GM12878 (cell line): Measurements from ENCODE around the gene VIPR1. TPM values are rescaled to one million over a fixed set of nuclear protein-coding genes. Genes with fewer than 3 reads are reported as not detected.

ENCODE experiments used
- ATAC-seq: fragments of 200-7000 bp; cut with Tn5 transposase; 3 replicates; pipeline ENCODE4 v1.9.1; 2020; ENCODE audit warnings: mild to moderate bottlenecking, moderate library complexity
- BruUV-seq: library from RNA; stranded (reverse); fragments of 400-500 nt; replicated peaks from 2 replicates; lab custom pipeline; 2021; lab: Mats Ljungman, UMichigan
- CTCF ChIA-PET: fragments of 300-600 bp; sonication (Branson Sonifier 250); formaldehyde crosslinking; extraction: SDS; loops from one replicate; lab custom pipeline; 2021; ENCODE audit warnings: inconsistent platforms; lab: Yijun Ruan, JAX
- POLR2A ChIA-PET: fragments of 350-600 bp; formaldehyde crosslinking; extraction: SDS; loops from one replicate; lab custom pipeline; 2021; ENCODE audit warnings: inconsistent platforms; lab: Charles Lee
- RAD21 ChIA-PET: fragments of 300-600 bp; sonication (Branson Sonifier 250); formaldehyde crosslinking; loops from one replicate; lab custom pipeline; 2023; ENCODE audit warnings: antibody characterized with exemption; ENCODE audit not compliant: unreplicated experiment; lab: Charles Lee
- SMC1A ChIA-PET: fragments of 300-600 bp; sonication (Branson Sonifier 250); formaldehyde crosslinking; loops from one replicate; lab custom pipeline; 2023; ENCODE audit not compliant: unreplicated experiment, uncharacterized antibody; lab: Charles Lee
- DNase-seq: peaks from one replicate; pipeline ENCODE4 v3.0.0-alpha.2; 2011; ENCODE audit warnings: low read depth, low spot score
- FAIRE-seq: peaks from 3 replicates; lab custom pipeline; 2011; peaks lifted over from hg19 to GRCh38; lab: Jason Lieb, UNC
- H2AFZ ChIP-seq: 2 replicates; pipeline ENCODE4 v1.6.0; 2011; ENCODE audit warnings: low read depth, low read length, control low read depth; ENCODE audit not compliant: control insufficient read depth
- H3K27ac ChIP-seq: 2 replicates; pipeline ENCODE4 v1.5.1; 2011; ENCODE audit warnings: control low read depth; ENCODE audit not compliant: control insufficient read depth, insufficient read depth
- H3K27me3 ChIP-seq, 2 experiments: replicated peaks in 1 of 2; 2 replicates each; pipeline versions ENCODE4 v1.6.0 to v1.6.1; 2011; ENCODE audit warnings: low read length in 1 of 2; ENCODE audit not compliant: control insufficient read depth in 2 of 2, insufficient read depth in 2 of 2
- H3K36me3 ChIP-seq, 2 experiments: 2 replicates each; pipeline ENCODE4 v1.5.1; 2011; ENCODE audit warnings: low read length in 1 of 2; ENCODE audit not compliant: control insufficient read depth in 2 of 2, insufficient read depth in 2 of 2
- H3K4me1 ChIP-seq: 2 replicates; pipeline ENCODE4 v1.6.1; 2011; ENCODE audit warnings: mild to moderate bottlenecking, low read length, moderate library complexity, mixed read lengths; ENCODE audit not compliant: control insufficient read depth, insufficient read depth
- H3K4me2 ChIP-seq: 2 replicates; pipeline ENCODE4 v1.6.0; 2011; ENCODE audit warnings: control low read depth; ENCODE audit not compliant: control insufficient read depth, insufficient read depth
- H3K4me3 ChIP-seq: fragments of 200-600 bp; sonication (generic); 2 replicates; pipeline ENCODE4 v1.5.1; 2016
- H3K79me2 ChIP-seq: 2 replicates; pipeline ENCODE4 v1.6.0; 2011; ENCODE audit warnings: low read length; ENCODE audit not compliant: control insufficient read depth, insufficient read depth
- H3K9ac ChIP-seq: 2 replicates; pipeline ENCODE4 v1.8.0; 2011; ENCODE audit warnings: low read length, control low read depth, mixed read lengths; ENCODE audit not compliant: control insufficient read depth, insufficient read depth
- H3K9me3 ChIP-seq: replicated peaks from 3 replicates; pipeline ENCODE4 v1.5.1; 2011; ENCODE audit warnings: mild to moderate bottlenecking, low read length; ENCODE audit not compliant: control insufficient read depth, insufficient read depth
- H4K20me1 ChIP-seq: 2 replicates; pipeline ENCODE4 v1.6.0; 2011; ENCODE audit not compliant: control insufficient read depth, insufficient read depth
- ASH2L ChIP-seq: fragments of 300-600, 200-600 bp; sonication (generic); IDR thresholded peaks from 2 replicates; pipeline ENCODE4 v1.6.1; 2017; ENCODE audit warnings: low read depth, mild to moderate bottlenecking, borderline replicate concordance
- BRCA1 ChIP-seq: IDR thresholded peaks from 2 replicates; pipeline ENCODE4 v1.6.1; 2011; ENCODE audit warnings: low read depth, low read length, improper control_type of control experiment
- HCFC1 ChIP-seq: fragments of 150-350 bp; IDR thresholded peaks from 2 replicates; pipeline ENCODE4 v1.6.1; 2014; ENCODE audit warnings: low read length
- TCF7 ChIP-seq: IDR thresholded peaks from 2 replicates; pipeline ENCODE4 v1.6.1; 2014; ENCODE audit warnings: antibody characterized with exemption, borderline replicate concordance
- WGBS: methylation state at CpG from one replicate; pipeline ENCODE4 v1.1.6; 2016; ENCODE audit warnings: low lambda C conversion rate; ENCODE audit not compliant: insufficient replicate concordance, insufficient coverage; ENCODE audit errors: missing lambda C conversion rate; 5-methylcytosine and 5-hydroxymethylcytosine counted together
- in situ Hi-C: fragments of 300-500 bp; cut with MboI; formaldehyde crosslinking; loops from 9 replicates; pipeline ENCODE4 v1.14.3; 2018; ENCODE audit warnings: mixed read lengths
- intact Hi-C: fragments of 100-400 bp; cut with micrococcal nuclease; formaldehyde crosslinking; loops from one replicate; pipeline ENCODE4 v1.14.2; 2022; ENCODE audit not compliant: unreplicated experiment
- polyA plus RNA-seq, 11 experiments: library from polyadenylated mRNA; depleted of rRNA in 4 of 11; unstranded in 6 of 11; stranded (reverse) in 5 of 11; fragments of >200 nt; fragmentation: Nextera tagmentation in 4 of 11; fragmentation: Illumina TruSeq in 1 of 11; extraction: Ambion mirVana in 4 of 11; extraction: Trizol in 1 of 11; gene quantifications; 1 replicate in 1 of 11; 2 replicates in 10 of 11; pipeline versions ENCODE4 v1.2.1 to v1.2.3, GENCODE V29; 2011 to 2016; ENCODE audit warnings: inconsistent platforms in 2 of 11, missing spikeins in 2 of 11, low read depth in 1 of 11
- total RNA-seq, 4 experiments: library from RNA; depleted of rRNA in 3 of 4; stranded (reverse); fragments of >200 nt in 3 of 4; fragmentation: Illumina TruSeq in 1 of 4; extraction: Trizol in 1 of 4; gene quantifications; 2 replicates each; pipeline versions ENCODE4 v1.2.1 to v1.2.3, GENCODE V29; 2013 to 2021
- TF ChIP-seq, protein P1 (sequence below): fragments of 450-650 bp; IDR thresholded peaks from 2 replicates; pipeline ENCODE4 v1.6.1; 2014; ENCODE audit warnings: mild to moderate bottlenecking
- TF ChIP-seq, protein P2 (sequence below): fragments of 150-350 bp; IDR thresholded peaks from 2 replicates; pipeline ENCODE4 v1.6.1; 2014; ENCODE audit warnings: mild to moderate bottlenecking, low read depth, low read length

VIPR1 gene
- total and polyA plus RNA-seq, 10 of the 15 experiments (the other 5 are each of a cell fraction or from before 2014, with no cell fraction given) = 0.03 to 0.28 (median 0.12) TPM; not detected in 6

DNA sequence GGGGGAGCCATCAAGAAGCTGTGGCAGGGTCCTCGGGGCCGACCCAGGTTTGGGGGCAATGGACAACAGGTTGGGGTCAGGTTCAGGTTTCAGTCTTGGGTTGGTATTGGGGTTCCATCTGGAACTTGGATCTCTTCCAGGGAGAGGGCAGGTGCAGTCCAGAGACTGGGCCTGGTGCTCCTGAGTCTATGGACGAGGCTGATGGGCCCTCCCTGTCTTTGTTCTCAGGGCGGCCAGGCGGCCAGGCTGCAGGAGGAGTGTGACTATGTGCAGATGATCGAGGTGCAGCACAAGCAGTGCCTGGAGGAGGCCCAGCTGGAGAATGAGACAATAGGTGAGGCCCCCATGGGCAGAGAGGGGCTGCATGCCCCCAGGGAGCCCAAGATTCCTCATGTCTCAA is 11.1 kb downstream of the VIPR1 start:
- in situ Hi-C loops = no loop called here
- TF ChIP-seq, protein P1, sequence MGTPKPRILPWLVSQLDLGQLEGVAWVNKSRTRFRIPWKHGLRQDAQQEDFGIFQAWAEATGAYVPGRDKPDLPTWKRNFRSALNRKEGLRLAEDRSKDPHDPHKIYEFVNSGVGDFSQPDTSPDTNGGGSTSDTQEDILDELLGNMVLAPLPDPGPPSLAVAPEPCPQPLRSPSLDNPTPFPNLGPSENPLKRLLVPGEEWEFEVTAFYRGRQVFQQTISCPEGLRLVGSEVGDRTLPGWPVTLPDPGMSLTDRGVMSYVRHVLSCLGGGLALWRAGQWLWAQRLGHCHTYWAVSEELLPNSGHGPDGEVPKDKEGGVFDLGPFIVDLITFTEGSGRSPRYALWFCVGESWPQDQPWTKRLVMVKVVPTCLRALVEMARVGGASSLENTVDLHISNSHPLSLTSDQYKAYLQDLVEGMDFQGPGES = no peak
- TF ChIP-seq TCF7 = no peak
- no peak for TF ChIP-seq BRCA1
- TF ChIP-seq ASH2L = no peak
- TF ChIP-seq, protein P2, sequence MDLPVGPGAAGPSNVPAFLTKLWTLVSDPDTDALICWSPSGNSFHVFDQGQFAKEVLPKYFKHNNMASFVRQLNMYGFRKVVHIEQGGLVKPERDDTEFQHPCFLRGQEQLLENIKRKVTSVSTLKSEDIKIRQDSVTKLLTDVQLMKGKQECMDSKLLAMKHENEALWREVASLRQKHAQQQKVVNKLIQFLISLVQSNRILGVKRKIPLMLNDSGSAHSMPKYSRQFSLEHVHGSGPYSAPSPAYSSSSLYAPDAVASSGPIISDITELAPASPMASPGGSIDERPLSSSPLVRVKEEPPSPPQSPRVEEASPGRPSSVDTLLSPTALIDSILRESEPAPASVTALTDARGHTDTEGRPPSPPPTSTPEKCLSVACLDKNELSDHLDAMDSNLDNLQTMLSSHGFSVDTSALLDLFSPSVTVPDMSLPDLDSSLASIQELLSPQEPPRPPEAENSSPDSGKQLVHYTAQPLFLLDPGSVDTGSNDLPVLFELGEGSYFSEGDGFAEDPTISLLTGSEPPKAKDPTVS = no peak
- TF ChIP-seq HCFC1 = no peak
- TF ChIP-seq, all 136 proteins: peak for 0
- Histone ChIP-seq H3K4me2 (no peak overlapping the region), H3K79me2 (no peaks in the 10 kb centered on the region), H4K20me1 (no peaks in the 10 kb centered on the region), H3K27me3 (0 out of 4 replicates have a peak, but pooled peaks cover 0 to 4% of the 10 kb centered on the region in 2 experiments), H3K4me3 (no peak overlapping the region), H3K36me3 (no peaks in the 10 kb centered on the region), H3K9ac (no peak overlapping the region), H2AFZ (no peak overlapping the region), H3K4me1 (no peaks in the 10 kb centered on the region), H3K9me3 (no peaks in the 10 kb centered on the region), H3K27ac (no peak overlapping the region)
- RAD21 ChIA-PET = no interaction called here
- DNase-seq (no peak), ATAC-seq (no peak), FAIRE-seq (no peak)
- no TSS peak for BruUV-seq
- CTCF ChIA-PET = no interaction called here
- intact Hi-C loops = no loop called here
- SMC1A ChIA-PET = no interaction called here
- 54% methylated on average over 6 of the region's 6 CpGs for WGBS
- POLR2A ChIA-PET = no interaction called here
